ENCODE data around the gene ALOX15B.

ALOX15B gene, protein sequence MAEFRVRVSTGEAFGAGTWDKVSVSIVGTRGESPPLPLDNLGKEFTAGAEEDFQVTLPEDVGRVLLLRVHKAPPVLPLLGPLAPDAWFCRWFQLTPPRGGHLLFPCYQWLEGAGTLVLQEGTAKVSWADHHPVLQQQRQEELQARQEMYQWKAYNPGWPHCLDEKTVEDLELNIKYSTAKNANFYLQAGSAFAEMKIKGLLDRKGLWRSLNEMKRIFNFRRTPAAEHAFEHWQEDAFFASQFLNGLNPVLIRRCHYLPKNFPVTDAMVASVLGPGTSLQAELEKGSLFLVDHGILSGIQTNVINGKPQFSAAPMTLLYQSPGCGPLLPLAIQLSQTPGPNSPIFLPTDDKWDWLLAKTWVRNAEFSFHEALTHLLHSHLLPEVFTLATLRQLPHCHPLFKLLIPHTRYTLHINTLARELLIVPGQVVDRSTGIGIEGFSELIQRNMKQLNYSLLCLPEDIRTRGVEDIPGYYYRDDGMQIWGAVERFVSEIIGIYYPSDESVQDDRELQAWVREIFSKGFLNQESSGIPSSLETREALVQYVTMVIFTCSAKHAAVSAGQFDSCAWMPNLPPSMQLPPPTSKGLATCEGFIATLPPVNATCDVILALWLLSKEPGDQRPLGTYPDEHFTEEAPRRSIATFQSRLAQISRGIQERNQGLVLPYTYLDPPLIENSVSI

DNA sequence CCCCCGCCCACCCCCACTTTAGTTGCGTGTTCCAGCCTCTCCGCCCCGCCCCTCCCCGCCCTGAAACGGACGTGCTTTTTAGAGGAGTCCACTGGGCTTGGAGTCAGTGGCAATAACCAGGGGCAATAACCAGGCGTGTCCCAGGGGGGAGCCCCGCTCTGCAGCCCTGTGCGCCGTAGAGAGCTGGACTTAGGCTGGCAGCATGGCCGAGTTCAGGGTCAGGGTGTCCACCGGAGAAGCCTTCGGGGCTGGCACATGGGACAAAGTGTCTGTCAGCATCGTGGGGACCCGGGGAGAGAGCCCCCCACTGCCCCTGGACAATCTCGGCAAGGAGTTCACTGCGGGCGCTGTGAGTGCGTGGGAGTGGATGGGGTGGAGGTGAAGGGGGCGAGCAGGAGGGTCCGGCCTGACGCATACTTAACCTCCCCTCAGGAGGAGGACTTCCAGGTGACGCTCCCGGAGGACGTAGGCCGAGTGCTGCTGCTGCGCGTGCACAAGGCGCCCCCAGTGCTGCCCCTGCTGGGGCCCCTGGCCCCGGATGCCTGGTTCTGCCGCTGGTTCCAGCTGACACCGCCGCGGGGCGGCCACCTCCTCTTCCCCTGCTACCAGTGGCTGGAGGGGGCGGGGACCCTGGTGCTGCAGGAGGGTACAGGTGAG, at the start of gene ALOX15B:
Gene ALOX15B (plus strand): TSS at position 106 of the 657 bp plus-strand sequence. CDS start 97 bp downstream, at position 203.
- DNase-seq = no peak

DNA sequence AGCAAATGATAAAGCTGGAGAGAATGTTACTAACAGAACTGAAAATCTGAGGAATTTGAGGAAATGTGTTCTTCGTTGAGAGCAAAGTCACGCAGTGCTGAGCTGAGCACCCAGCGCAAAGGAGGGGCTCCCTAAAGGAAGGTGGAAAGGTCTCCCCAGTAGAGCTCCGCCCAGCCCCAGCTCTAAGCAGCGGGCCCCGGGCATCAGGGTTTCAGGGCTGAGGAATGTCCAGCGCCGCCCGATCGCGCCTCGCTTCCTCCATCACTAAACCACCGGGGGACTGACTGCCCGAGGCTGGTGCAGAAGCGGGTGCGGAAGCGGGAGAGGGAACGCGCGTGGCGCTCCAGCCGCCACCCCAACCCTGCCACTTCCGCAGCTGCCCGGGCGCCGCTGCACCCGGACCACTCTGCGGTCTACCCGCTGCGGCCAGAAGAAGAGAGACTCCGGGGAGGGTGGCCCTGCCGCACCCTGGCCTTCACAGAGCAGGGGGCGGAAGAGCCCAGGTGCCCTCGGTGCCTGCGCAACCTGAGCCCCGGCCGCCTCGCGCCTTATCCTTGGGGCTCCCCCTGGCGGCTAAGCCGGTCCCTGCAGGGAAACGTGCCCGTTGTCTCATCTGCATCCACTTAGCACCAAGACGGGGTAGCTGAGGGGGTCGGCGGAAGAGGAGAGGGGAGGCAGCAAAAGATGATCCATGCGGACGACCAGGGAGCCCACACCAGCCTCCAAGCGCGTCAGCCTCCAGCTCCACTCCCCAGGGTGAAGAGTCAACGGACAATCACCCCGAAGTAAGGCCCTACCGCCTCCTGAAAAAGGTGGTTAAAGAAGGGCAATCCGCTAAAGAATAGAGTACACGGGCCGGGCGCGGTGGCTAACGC, 48.8 kb upstream of the ALOX15B start:
- DNase-seq = peak; percentile 95

DNA sequence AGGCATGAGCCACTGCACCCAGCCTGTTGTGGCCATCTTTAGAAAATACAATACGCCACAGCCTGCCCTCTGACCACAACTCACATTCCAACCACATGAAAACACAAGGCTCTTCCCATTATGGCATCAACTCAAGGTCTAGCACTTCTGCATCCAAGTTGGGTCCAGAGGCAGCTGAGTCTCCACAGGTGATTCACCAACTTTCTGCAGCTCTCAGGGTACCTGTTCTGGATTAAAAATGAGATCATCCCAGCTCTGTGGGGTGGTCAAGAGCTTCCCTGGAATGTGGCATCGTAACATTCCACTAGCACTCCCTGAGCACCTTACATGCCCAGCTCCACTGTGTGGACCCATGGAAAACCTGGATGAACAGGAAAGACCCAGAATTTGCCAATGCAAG, 46.3 kb upstream of the ALOX15B start:
- DNase-seq = no peak

DNA sequence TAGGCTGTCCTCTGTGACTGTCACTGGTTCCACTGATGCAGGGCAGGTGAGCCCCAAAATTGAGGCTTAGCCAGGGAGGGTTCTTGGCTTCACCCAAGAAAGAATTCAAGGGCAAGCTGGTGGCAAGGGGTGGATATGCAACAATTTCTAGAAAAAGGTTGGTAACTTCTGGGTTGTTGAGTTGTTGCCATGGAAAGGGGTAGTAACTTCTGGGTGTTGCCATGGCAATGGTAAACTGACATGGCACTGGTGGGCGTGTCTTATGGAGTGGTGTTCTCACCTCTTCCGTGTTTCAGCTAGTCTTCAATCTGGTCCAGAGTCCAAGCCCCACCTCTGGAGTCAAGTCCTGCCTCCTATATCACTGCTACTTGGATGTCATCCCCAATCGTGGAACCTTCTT, 45.9 kb upstream of the ALOX15B start:
- no peak for DNase-seq

DNA sequence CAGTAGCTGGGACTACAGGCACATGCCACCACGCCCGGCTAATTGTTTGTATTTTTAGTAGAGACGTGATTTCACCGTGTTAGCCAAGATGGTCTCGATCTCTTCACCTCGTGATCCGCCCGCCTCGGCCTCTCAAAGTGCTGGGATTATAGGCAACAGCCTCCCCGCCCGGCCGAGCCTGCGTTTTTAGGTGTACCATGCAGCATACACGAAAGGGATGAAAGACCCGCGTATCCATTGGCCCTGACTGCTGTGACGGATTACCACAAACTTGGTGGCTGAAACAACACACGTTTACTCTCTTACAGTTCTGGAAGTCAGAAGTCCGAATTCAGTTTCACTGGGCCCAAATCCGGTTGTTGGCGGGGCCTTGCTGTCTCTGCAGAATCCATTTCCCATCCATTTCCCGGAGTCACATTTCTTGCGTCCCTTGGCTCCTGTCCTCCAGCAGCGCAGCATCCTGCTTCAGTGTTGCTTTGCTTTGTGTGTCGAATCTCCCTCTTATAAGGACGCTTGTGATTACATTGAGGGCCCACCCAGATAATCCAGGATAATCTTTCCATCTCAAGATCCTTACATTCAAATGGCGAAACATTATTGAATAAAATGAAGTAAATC, 44.8 kb upstream of the ALOX15B start:
- no peak for DNase-seq

DNA sequence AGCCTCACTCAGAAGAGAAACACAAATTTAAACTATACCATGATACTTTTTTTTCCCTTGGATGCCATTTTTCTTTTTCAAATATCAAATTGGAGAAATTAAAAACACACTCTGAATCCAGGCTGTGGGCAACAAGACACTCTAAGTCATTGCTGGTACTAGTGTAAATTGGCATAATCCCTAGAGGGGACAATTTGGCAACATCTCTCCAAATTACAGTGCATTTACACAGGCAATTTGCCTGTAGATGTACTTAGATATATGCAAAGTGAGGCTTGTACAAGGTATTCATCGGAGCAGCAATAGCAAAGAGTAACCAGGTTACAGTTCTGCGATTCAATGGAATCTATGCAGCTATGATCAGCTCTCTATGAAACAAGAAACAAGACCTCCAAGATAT, 43.1 kb upstream of the ALOX15B start:
- DNase-seq = no peak

DNA sequence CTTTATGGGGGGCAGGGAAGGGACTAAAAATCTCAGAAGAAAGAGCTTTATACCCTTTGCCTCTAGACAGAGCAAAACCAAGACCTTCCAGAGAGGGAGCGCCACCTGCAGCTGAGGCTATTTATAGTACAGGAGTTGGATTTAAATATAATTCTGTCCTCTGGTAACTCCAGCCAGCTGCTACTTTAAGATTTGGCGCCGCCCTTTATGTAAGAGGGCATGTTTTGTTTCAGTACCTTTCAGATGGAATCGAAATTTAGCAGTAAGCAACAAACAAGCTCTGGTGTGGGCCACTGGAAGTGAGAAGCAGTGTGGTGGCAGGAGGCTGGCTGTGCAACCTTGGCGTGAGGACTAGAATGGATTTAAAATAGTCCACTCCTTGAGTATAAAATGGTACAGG, 41.7 kb upstream of the ALOX15B start:
- no peak for DNase-seq

DNA sequence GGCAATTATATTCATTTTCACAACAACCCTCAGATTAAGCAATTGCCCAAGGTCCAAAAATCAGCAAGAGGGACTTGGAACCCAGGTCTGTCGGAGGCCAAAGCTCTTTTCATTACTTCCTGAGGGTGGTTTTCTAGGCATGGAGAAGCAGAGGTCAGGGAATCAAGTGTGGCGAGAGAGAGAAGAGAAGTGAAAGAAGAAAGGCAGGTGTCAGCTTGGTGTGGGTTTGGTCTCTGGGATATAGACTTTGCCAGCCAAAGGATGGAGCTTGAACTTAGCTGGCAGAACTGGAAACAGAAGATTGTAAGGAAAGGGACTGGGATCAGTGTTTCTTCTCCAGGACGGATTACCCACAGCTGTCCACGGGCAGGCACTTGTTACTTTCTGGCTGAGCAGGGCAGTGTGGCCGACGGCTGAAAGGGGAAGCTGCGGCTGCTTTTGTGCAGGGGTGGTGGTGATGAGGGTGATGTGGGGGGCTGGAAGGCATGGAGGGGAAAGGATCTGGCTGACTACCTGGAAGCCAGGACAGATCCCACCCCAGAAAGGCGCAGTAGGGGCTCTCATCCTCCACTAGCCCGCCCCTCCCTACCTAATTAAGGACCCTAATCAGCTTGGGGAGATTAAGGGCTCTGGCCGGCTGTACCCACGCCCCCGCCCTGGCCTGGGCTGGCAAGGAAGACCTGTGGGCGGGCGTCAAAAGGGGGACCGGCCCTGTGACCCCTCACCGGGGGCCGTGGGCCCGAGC, 36.7 kb upstream of the ALOX15B start, which contains the start of gene GUCY2D:
Gene GUCY2D (plus strand): TSS at position 640 of the 745 bp plus-strand sequence. CDS start 433 bp downstream, outside the sequence.
- no peak for DNase-seq

DNA sequence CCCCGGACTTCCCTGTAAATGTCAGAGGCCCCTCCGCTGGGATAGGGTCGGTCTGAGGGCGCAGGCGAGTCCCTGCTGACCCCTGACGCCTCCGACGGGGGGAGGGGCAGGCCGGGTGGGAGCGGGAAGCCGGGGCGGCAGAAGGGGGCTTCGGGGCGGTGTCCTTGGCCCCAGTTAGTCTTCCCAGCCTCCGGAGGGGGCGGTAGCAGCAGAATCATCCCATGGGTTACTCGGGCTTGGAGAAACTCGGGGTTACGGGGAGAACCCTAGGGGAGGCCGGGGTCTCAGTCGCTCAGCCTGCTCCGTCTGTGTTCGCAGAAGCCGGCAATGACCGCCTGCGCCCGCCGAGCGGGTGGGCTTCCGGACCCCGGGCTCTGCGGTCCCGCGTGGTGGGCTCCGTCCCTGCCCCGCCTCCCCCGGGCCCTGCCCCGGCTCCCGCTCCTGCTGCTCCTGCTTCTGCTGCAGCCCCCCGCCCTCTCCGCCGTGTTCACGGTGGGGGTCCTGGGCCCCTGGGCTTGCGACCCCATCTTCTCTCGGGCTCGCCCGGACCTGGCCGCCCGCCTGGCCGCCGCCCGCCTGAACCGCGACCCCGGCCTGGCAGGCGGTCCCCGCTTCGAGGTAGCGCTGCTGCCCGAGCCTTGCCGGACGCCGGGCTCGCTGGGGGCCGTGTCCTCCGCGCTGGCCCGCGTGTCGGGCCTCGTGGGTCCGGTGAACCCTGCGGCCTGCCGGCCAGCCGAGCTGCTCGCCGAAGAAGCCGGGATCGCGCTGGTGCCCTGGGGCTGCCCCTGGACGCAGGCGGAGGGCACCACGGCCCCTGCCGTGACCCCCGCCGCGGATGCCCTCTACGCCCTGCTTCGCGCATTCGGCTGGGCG, 35.9 kb upstream of the ALOX15B start:
- DNase-seq = no peak

DNA sequence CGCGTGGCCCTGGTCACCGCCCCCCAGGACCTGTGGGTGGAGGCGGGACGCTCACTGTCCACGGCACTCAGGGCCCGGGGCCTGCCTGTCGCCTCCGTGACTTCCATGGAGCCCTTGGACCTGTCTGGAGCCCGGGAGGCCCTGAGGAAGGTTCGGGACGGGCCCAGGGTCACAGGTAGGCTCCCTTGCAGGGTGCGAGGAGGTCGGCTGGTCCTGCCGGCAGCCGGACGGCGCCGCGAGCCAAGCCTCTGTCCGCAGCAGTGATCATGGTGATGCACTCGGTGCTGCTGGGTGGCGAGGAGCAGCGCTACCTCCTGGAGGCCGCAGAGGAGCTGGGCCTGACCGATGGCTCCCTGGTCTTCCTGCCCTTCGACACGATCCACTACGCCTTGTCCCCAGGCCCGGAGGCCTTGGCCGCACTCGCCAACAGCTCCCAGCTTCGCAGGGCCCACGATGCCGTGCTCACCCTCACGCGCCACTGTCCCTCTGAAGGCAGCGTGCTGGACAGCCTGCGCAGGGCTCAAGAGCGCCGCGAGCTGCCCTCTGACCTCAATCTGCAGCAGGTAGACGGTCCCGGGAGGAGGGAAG, 35.2 kb upstream of the ALOX15B start:
- DNase-seq = no peak

DNA sequence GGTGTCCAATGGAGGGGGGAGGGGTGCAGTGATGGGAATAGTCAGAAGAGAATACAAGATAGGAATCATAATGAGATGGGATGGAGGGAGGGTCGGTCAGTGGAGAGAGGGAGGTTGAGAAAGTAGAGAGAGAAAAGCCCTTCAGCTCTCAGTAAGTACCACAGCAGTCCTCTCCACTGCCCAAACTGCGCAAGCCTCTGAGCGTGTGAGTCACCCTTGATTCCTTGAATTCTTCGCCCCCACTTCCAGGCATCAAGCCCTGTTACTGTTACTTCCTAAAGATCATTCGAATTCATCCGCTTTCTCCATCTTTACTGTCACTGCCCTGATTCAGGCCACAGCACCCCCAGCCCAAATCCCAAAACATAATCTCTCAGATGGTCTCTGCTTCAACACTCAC, 34.0 kb upstream of the ALOX15B start:
- DNase-seq = no peak

DNA sequence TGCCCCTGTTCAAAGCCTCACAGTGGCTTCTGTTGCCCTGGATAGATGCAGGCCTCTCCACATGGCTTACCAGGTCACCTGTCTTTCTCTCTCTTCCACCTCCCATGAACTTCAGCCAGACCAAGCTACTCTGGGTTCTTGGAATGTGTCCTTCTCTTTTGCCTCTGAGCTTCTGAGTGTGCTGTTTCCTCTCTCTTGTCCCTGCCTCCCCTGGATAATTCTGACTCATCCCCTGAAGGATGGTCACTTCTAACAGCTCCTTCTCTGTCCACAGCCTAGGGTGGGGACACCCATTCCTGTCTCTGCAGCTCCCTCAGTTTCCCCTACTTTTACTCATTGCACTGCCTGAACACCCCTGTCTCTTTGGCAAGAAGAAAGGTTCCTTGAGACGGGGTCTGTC, 33.5 kb upstream of the ALOX15B start:
- DNase-seq = no peak

DNA sequence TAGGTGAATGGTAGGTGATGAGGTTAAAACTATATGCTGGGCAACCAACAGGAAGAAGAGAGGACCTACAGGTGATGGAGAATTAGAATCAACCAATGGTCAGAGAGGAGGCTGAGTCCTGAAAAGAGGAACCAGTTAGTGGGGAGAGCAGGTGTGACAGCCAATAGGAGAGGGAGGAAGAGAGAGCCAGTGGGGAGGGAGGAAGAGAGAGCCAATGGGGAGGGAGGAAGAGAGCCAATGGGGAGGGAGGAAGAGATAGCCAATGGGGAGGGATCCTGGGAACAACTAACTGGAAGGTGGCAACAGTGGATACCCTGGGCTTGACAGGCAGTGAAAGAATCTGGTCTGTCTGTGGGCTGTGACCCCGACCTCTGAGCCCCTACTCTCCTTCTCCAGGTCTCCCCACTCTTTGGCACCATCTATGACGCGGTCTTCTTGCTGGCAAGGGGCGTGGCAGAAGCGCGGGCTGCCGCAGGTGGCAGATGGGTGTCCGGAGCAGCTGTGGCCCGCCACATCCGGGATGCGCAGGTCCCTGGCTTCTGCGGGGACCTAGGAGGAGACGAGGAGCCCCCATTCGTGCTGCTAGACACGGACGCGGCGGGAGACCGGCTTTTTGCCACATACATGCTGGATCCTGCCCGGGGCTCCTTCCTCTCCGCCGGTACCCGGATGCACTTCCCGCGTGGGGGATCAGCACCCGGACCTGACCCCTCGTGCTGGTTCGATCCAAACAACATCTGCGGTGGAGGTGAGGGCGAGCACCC, 32.7 kb upstream of the ALOX15B start:
- DNase-seq = no peak

DNA sequence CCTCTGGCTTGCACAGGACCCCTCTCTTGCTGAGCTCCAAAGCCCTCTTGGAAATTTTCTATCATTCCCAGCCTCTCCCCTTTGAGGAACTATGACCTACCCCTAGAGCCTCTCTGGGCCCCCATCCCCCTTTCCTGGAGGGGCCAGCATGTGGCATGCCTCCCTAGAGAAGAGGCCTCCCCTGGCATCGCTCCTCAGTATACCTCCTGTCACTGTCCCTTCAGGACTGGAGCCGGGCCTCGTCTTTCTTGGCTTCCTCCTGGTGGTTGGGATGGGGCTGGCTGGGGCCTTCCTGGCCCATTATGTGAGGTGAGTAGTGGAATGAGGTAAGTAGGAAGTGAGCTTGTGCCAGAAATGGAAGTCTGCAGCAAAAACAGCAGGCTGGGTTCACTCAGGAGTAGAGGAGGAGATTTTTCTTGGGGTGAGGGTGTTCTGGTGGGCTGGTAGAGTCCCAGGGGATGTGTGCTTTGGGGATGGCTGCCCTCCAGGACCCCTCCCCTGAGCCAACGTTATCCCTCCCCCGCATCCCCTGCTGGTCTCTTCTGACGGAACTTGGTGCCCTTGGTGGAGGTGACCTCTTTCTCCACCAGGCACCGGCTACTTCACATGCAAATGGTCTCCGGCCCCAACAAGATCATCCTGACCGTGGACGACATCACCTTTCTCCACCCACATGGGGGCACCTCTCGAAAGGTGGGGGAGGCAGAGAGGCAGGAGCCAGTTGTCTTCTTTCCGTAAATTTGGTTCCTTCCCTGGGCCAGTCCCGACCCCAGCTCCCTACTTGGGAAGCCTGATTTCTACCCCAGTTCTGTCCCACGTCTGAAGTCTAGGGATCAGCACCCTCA, 31.8 kb upstream of the ALOX15B start:
- no peak for DNase-seq

DNA sequence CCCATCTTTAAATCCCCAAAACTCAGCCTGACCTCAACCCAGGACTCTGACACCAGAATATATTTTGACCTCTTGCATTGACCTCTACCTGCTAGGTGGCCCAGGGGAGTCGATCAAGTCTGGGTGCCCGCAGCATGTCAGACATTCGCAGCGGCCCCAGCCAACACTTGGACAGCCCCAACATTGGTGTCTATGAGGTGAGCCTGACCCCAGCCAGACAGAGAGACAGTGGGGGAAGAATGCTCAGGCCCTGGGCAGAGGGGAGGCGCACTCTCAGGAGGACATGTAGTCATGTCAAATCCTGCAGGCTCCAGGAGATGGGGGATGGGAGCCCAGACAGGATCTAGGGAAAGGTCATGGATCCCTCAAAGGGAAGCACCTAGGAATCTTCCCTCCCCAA, 31.0 kb upstream of the ALOX15B start:
- no peak for DNase-seq

DNA sequence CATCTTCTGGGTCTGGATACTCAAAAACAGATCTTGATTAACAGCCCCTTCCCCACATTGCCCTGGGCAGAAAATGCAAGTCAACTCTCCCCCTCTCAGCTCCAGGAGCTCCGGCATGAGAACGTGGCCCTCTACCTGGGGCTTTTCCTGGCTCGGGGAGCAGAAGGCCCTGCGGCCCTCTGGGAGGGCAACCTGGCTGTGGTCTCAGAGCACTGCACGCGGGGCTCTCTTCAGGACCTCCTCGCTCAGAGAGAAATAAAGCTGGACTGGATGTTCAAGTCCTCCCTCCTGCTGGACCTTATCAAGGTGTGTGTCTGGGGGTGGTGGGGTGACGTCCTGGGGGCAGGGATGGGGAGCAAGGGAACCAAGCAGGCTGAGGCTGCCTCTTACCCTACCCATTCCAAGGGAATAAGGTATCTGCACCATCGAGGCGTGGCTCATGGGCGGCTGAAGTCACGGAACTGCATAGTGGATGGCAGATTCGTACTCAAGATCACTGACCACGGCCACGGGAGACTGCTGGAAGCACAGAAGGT, 26.7 kb upstream of the ALOX15B start:
- DNase-seq = no peak

DNA sequence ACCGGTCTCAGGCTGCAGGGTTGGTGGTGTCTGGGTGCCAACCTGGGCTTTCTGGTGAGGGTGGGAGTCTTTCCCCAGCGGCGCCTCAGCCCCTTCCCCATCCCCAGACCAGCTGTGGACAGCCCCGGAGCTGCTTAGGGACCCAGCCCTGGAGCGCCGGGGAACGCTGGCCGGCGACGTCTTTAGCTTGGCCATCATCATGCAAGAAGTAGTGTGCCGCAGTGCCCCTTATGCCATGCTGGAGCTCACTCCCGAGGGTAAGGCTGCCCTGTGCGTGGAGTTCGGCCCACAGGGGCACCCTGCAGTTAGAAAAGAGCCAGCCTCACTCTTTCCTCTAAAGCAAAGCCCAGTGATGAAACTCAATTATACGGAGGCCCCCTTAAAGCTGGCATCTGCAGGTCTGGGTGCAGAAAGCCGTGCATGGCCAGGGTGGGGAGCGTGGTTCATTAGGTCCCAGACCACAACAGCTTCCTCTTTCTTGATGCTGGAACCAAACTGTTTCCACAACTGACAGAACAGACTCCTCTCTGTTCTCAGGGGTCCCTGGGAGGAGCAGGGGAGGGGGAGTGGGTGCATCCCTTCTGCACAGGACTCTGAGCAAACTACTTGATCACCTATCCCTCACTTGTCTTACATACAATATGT, 25.7 kb upstream of the ALOX15B start:
- DNase-seq = no peak
